Hepatocyte (in vitro differentiated cells): Measurements from ENCODE around the gene OSTM1.

Source experiments
- EZH2 ChIP-seq: fragments of 200-600 bp; sonication (generic); IDR thresholded peaks from 2 replicates; pipeline ENCODE4 v1.6.1; 2016; ENCODE audit warnings: antibody characterized with exemption, mild to moderate bottlenecking, borderline replicate concordance
- EZH2phosphoT487 ChIP-seq: fragments of 200-600 bp; sonication (generic); IDR thresholded peaks from one replicate; pipeline ENCODE4 v1.6.1; 2018; ENCODE audit warnings: antibody characterized with exemption, mild to moderate bottlenecking, low read depth, moderate library complexity; ENCODE audit not compliant: unreplicated experiment, severe bottlenecking
- TF ChIP-seq, protein P1 (sequence below): fragments of 200-600 bp; sonication (generic); IDR thresholded peaks from 2 replicates; pipeline ENCODE4 v1.5.1; 2016; ENCODE audit warnings: antibody characterized with exemption, mild to moderate bottlenecking; ENCODE audit not compliant: poor library complexity

DNA sequence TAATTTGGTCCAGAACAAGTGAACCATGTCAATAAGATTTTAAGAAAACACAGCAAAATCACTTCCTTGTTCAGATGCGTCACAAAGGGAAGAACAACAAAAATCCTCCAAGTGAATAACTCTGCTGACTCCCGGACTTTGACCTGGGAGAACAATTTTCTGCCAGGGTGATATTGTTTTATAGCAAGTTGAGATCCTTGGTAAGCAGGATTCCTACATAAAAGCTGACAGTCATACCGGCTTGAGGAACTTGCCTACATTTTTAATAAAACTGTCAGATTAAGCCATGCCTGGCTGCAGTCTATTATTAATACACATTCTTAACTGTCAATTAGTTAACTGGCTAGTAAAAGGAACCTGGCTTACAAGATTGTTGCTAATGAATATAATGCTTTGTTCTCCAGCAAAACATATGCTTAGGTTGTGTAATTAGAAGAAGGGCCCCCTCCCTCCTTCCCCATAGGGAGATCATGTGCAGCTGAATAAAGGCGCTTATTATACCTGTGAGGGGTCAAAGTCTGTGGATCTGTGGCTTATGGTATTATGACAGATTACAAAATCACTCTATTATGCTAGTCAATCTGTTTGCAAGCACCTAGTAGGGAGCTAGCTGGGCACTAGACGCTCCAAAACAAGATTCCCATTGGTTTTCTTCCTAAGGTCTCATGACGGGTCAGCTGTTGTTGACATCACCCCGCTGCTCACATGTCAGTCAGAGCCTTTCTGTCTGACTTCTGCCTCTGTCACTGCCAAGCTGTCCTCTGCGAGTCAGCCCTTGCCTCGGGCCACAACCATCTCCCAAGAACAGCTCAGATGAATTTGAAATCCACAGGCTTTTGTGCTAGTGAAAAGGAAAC is 71.9 kb downstream of the OSTM1 start:
- TF ChIP-seq, protein P1, sequence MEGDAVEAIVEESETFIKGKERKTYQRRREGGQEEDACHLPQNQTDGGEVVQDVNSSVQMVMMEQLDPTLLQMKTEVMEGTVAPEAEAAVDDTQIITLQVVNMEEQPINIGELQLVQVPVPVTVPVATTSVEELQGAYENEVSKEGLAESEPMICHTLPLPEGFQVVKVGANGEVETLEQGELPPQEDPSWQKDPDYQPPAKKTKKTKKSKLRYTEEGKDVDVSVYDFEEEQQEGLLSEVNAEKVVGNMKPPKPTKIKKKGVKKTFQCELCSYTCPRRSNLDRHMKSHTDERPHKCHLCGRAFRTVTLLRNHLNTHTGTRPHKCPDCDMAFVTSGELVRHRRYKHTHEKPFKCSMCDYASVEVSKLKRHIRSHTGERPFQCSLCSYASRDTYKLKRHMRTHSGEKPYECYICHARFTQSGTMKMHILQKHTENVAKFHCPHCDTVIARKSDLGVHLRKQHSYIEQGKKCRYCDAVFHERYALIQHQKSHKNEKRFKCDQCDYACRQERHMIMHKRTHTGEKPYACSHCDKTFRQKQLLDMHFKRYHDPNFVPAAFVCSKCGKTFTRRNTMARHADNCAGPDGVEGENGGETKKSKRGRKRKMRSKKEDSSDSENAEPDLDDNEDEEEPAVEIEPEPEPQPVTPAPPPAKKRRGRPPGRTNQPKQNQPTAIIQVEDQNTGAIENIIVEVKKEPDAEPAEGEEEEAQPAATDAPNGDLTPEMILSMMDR = no peak
- TF ChIP-seq EZH2 = no peak
- TF ChIP-seq EZH2phosphoT487 = no peak
